ENCODE results near the gene PLCXD3.

DNA sequence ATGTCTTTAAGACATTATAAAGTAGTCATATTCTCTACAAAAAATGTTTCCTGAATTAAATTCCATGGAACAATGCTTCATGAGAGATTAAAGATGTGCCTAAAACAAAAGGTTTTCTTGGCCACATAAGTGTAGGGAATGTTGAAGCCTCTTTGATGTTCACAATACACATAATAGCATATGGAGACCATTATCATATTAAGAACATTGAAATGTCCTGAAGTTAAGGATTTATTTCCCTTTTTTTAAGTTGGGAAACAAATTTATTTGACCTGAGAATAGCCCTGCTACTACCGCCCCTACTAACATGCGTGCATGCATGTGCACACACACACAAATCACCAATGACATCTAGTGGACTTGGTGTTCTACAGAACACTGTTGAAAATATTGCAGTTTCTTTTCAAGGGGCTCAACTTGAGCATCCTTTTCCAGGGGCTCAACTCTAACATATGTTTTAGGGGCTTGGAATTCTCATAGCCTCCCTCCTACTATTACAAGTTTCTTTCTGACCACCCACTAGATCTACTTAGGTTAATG is 172.2 kb downstream of the PLCXD3 start:
- TF ChIP-seq, protein P1, sequence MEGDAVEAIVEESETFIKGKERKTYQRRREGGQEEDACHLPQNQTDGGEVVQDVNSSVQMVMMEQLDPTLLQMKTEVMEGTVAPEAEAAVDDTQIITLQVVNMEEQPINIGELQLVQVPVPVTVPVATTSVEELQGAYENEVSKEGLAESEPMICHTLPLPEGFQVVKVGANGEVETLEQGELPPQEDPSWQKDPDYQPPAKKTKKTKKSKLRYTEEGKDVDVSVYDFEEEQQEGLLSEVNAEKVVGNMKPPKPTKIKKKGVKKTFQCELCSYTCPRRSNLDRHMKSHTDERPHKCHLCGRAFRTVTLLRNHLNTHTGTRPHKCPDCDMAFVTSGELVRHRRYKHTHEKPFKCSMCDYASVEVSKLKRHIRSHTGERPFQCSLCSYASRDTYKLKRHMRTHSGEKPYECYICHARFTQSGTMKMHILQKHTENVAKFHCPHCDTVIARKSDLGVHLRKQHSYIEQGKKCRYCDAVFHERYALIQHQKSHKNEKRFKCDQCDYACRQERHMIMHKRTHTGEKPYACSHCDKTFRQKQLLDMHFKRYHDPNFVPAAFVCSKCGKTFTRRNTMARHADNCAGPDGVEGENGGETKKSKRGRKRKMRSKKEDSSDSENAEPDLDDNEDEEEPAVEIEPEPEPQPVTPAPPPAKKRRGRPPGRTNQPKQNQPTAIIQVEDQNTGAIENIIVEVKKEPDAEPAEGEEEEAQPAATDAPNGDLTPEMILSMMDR (IDR thresholded peaks at IDR 0.05; ENCODE audit: insufficient read depth, low read length): no peak
- TF ChIP-seq, protein P2, sequence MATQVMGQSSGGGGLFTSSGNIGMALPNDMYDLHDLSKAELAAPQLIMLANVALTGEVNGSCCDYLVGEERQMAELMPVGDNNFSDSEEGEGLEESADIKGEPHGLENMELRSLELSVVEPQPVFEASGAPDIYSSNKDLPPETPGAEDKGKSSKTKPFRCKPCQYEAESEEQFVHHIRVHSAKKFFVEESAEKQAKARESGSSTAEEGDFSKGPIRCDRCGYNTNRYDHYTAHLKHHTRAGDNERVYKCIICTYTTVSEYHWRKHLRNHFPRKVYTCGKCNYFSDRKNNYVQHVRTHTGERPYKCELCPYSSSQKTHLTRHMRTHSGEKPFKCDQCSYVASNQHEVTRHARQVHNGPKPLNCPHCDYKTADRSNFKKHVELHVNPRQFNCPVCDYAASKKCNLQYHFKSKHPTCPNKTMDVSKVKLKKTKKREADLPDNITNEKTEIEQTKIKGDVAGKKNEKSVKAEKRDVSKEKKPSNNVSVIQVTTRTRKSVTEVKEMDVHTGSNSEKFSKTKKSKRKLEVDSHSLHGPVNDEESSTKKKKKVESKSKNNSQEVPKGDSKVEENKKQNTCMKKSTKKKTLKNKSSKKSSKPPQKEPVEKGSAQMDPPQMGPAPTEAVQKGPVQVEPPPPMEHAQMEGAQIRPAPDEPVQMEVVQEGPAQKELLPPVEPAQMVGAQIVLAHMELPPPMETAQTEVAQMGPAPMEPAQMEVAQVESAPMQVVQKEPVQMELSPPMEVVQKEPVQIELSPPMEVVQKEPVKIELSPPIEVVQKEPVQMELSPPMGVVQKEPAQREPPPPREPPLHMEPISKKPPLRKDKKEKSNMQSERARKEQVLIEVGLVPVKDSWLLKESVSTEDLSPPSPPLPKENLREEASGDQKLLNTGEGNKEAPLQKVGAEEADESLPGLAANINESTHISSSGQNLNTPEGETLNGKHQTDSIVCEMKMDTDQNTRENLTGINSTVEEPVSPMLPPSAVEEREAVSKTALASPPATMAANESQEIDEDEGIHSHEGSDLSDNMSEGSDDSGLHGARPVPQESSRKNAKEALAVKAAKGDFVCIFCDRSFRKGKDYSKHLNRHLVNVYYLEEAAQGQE (IDR thresholded peaks at IDR 0.05; ENCODE audit: insufficient replicate concordance, low read depth): no peak

All from HL-60 (cell line).